Measurements from ENCODE around the gene ACSS2.

The ACSS2 gene

DNA sequence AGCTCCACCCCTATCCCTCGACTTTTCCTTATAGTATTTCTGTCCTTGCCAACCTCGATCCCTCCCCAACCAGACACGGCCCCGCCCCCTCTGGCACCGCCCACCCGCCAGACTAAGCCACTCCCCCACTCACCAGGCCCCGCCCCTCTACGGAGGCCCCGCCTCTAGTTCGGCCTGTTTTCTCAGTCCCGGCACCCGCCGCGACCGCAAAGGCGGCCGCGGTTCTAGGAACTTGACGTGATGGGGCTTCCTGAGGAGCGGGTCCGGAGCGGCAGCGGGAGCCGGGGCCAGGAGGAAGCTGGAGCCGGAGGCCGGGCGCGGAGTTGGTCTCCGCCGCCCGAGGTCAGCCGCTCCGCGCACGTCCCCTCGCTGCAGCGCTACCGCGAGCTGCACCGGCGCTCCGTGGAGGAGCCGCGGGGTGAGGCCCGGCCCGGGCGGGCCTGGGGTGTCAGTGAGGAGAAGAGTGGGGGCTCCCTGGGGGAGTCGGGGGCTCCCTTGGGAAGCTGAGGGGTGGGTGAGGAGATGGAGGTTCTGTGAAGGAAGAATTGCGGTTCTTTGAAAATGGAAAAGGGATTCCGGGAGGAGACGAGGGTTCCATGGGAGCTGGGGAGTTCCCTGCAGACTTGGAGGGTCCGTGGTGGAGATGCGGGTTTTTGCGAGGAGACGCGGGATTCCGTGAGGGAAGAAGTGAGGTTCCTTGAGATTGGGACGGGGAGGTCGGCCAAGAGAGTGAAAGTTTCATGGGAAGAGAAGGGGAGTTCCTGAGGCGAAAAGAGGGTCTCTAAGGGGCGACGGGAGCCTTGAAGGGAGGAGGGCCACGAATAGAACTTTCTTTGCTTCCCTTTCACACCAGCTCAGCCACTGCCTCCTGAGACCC lies at the start of gene ACSS2:
Gene ACSS2, plus strand, starts transcription at position 207 of the 877 bp plus-strand sequence. Its CDS starts 34 bp downstream, at position 241.
- DNase-seq = peak in 1 of 2 donors; percentile 98

DNA sequence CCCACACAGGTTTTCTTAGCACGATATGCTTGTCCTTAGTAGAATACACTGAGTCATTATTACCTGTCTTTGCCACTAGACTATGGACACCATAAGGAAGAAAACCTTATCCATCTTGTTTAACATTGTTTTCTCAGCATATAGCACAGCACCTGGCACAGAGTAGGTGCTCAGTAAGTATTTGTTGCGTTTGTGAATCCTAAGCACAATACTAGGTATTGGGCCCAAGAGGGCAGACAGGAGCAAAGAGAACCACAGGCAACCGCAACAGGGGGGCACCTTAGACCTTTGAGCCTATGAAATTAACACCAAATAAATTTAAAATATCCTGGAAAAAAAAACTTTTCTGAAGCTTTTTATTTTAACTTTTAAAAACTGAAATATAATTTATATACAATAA lies 47.2 kb upstream of the ACSS2 start:
- DNase-seq = no peak

DNA sequence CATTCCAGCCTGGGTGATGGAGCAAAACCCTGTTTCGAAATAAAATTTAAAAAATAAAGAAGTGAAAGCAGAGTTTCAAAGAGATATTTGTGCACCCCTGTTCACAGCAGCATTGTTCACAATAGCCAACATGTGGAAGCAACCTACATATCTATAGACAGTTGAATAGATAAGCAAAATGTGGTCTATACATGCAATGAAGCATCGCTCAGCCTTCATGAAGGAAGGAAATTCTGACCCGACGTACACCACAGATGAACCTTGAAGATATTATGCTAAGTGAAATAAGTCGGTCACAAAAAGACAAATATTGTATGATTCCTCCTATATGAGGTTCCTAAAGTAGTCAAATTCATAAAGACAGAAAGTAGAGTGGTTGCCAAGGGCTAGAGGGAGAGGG lies 44.5 kb upstream of the ACSS2 start:
- DNase-seq = no peak

DNA sequence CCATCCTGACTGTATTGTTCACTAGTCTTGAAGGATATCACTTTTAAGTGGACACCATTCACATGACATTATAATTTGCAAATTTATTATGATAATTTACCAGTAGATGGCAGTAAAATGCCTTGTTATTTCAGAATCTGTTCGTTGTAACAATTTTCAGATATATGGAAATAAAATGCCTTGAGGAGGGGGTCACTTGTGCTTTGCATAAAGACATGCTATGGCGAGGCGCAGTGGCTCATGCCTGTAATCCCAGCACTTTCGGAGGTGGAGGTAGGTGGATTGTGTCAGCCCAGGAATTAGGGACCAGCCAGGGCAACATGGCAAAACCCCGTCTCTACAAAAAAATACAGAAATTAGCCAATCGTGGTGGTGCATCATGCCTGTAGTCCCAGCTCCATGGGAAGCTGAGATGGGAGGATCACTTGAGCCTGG lies 41.9 kb upstream of the ACSS2 start:
- no peak for DNase-seq

DNA sequence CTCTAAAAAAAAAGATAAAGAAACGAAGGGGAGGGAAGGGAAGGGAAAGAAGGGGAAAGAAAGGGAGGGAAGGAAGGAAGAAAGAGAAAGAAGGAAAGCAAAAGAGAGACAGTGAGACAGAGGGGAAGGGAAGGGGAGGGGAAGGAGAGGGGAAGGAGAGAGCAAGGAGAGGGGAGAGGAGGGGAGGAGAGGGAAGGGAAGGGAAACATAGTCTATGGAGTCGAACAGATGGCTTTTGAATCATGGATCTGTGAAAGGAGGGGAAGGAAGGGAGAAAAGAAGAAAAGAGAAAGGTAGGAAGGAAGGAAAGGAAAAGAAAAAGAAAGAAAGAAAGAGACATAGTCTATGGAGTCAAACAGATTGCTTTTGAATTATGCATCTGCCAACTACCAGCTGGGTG lies 34.3 kb upstream of the ACSS2 start:
- DNase-seq = no peak

DNA sequence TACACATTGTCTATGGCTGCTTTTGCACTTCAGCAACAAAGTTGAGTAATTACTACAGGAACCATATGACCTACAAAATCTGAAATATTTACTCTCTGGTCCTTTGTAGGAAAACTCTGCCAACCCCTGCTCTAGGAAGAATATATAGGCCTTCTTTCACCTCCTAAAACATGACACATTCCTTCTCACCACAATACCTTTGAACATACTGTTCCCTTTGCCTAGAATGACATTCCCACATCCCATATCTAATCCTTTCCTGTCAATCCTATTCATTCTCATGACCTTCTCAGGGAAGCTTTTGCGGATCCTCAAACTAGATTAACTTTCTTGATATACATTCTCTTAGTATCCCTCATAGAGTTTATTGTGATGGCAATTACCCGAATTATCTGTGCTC lies 33.0 kb upstream of the ACSS2 start:
- DNase-seq = no peak

- DNase-seq = no peak
Measured at GRCh38 chr20:34848597-34848996, 27.8 kb upstream of the ACSS2 start.

GRCh38 chr20:34849778-34850177 lies 26.6 kb upstream of the ACSS2 start:
- no peak for DNase-seq

GRCh38 chr20:34850969-34851368 lies 25.4 kb upstream of the ACSS2 start:
- DNase-seq = no peak

DNA sequence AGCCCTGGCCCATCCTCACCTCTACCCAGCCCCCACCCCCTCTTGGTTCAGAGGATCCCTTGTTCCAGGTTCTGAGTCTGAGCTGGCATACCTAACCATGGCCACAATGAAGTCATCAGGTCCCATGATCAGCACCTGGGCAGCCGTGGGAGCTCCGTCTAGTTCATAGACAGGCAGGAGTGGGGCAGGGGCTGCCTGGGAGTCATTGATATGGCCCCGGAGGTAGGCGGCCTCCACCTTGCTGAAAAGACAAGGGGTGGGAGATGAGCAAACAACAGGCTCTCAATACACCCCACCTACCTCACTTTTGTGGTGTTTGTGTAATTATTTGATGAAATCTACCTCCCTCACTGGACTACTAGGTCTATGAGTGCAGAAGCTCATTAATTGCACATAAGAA lies 24.1 kb upstream of the ACSS2 start:
- no peak for DNase-seq

- no peak for DNase-seq
Measured at GRCh38 chr20:34859367-34859766, 17.0 kb upstream of the ACSS2 start.

- DNase-seq = no peak
Measured at GRCh38 chr20:34859826-34860545, 16.4 kb upstream of the ACSS2 start.

DNA sequence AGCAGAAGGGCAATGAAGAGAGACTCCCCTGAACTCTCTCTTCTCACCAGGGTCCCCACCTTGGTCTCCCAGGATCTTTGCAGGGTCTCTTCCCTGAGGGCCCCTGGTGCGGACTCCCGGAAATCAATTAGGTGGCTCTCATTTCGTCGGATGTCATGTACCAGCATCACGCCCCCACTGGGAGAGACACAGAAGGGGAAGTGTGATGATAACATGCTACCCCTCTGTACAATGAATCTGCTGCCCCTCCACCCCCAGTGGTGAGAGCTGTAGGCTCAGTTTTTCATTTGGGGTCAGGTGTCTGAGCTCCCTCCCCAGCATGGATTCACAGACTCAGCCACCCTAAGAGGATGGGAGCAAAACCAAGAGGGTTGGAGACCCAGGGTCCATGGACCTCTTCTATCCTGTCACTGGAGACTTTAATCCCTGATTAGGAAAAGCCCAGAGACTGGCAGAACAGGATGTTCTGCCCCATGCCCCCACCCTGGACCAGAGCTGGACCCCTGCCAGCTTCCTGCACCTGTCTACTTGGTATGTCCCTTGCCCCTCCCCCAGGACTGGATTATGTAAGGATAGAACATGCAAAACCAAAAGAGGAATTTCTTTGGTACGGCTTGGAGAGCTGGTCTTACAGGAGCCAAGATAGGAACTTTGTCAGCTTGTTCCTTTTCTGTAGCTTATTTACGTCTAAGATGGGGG lies 14.9 kb upstream of the ACSS2 start:
- no peak for DNase-seq

GRCh38 chr20:34862724-34863123 lies 13.7 kb upstream of the ACSS2 start:
- no peak for DNase-seq

DNA sequence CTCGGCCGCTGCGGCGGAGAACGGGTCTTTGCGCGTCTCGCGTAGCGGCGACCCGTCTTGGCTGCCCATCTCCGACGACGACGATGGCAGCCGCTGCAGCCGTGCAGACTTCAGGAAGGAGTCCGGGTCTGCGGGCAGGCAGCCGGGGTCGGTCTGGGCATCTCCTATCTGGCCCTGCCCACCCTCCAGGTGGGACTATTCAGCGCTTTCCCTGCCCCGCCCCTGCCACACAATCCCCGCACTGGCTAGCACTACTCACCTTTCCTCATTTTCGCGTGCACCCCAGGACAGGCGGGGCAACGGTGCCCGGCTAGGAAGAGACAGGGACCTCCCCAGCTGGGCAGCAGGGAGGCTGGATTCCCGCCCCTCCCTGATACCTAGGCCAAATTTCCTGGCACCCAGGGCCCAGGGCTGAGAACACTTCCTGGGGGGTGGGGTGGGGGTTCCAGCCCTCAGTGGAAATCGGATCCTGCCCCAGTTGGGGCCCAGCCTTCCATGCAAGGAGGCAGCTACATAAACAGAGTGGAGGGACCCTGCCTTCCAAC lies 12.9 kb upstream of the ACSS2 start:
- no peak for DNase-seq

GRCh38 chr20:34864216-34864615 lies 12.2 kb upstream of the ACSS2 start:
- DNase-seq = no peak

- no peak for DNase-seq
Measured at GRCh38 chr20:34871320-34871926, 5.0 kb upstream of the ACSS2 start.

GRCh38 chr20:34871966-34872621 lies 4.3 kb upstream of the ACSS2 start:
- DNase-seq = no peak

GRCh38 chr20:34872622-34873224 lies 3.7 kb upstream of the ACSS2 start, which contains the start of gene GGT7:
Gene GGT7, minus strand, starts transcription at chr20:34872856. Its CDS starts 41 bp downstream, at chr20:34872815.
- DNase-seq = peak; percentile 87 to 88

GRCh38 chr20:34873583-34874093 lies 2.8 kb upstream of the ACSS2 start:
- no peak for DNase-seq

DNA sequence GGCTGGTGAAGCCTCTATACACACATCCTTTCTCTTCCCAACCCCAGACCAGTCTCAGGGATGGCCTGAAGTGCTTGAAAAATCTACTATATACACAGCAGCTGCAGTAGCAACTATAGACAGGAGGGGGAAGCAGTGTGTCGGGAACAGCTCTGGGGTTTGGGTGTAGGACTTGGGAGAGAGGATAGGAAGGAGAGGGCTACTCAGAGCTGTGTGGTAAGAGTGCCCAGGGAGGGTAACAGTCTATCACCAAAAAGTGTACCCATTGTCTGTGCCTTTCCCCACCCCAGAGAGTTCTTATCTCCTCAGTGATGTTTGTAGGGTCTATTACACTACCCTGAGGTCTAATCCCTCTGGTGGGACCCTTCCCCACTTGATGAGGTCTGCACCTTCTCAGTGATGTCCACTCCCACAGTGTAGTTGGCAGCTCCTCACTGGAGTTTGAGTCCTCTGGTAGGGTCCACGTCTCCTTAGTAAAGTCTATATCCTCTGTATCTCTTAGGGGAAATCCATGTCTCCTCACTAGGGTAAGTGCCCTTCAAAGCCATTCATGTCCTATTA lies 2.2 kb upstream of the ACSS2 start:
- peak; percentile 26 to 56 for DNase-seq

Measured in activated CD4-positive, alpha-beta T cell treated with anti-CD3 and anti-CD28 coated beads for 4 hours (primary cell).